Gastrocnemius medialis (tissue), 4 donors: ENCODE data around the gene MLANA. TPM values are rescaled to one million over a fixed set of nuclear protein-coding genes. Genes with fewer than 3 reads are reported as not detected.

ENCODE experiments used
- ATAC-seq, 2 donors: fragments of 150-250 bp; one replicate each; pipeline ENCODE4 v1.9.1; 2016
- DNase-seq, 2 donors: peaks; one replicate each; pipeline ENCODE4 v3.0.0-alpha.2; 2019
- H3K27ac ChIP-seq, 4 donors: fragments of 200-600 bp; sonication (generic); 1 replicate in 1 of 4; 2 replicates in 3 of 4; pipeline ENCODE4 v1.5.1; 2016 to 2018; ENCODE audit warnings: mild to moderate bottlenecking in 2 of 4, moderate library complexity in 1 of 4
- H3K27me3 ChIP-seq, 3 donors: fragments of 200-600 bp; sonication (generic) in 2 of 3; 1 replicate in 1 of 3; 2 replicates in 2 of 3; pipeline versions ENCODE4 v1.5.1 to v1.6.0; 2016 to 2019; ENCODE audit warnings: mild to moderate bottlenecking in 1 of 3, moderate library complexity in 1 of 3
- H3K36me3 ChIP-seq, 2 donors: fragments of 200-600 bp; sonication (generic) in 1 of 2; one replicate each; pipeline ENCODE4 v1.5.1; 2017 to 2018
- H3K4me1 ChIP-seq, 2 donors: fragments of 200-600 bp; sonication (generic) in 1 of 2; one replicate each; pipeline ENCODE4 v1.5.1; 2016 to 2017; ENCODE audit warnings: mild to moderate bottlenecking in 2 of 2
- H3K4me3 ChIP-seq, 4 donors: fragments of 200-600 bp; sonication (generic) in 3 of 4; 1 replicate in 1 of 4; 2 replicates in 3 of 4; pipeline ENCODE4 v1.5.1; 2016 to 2019; ENCODE audit warnings: mild to moderate bottlenecking in 2 of 4
- H3K9me3 ChIP-seq, 3 donors: fragments of 200-600 bp; sonication (generic) in 2 of 3; 1 replicate in 1 of 3; 2 replicates in 2 of 3; pipeline ENCODE4 v1.5.1; 2016 to 2019
- POLR2A ChIP-seq, 2 donors: fragments of 450-650 bp; IDR thresholded peaks; one replicate each; pipeline ENCODE4 v1.6.1; 2017; ENCODE audit warnings: antibody characterized with exemption in 2 of 2, mild to moderate bottlenecking in 2 of 2, moderate library complexity in 2 of 2
- in situ Hi-C, 4 donors: fragments of 200-750 bp; cut with MboI; loops; one replicate each; pipeline versions ENCODE4 v1.15.0 to v1.8.0; 2017; ENCODE audit warnings: low sequenced_read_pairs in 4 of 4
- intact Hi-C: fragments of 100-400 bp; cut with DNase I; formaldehyde crosslinking; loops from one replicate; pipeline ENCODE4 v1.15.1; 2023; ENCODE audit warnings: low total_unique reads
- total RNA-seq, 4 donors: library from RNA; depleted of rRNA; stranded (reverse); fragments of >200 nt; gene quantifications; one replicate each; pipeline versions ENCODE4 v1.1.0 to v1.2.3, GENCODE V29; 2016
- TF ChIP-seq, protein P1 (sequence below), 5 experiments: fragments of 450-650 bp in 3 of 5; fragments of 200-600 bp in 2 of 5; sonication (generic) in 2 of 5; IDR thresholded peaks in 4 of 5; conservative IDR thresholded peaks in 1 of 5; 1 replicate in 4 of 5; 2 replicates in 1 of 5; pipeline ENCODE4 v1.5.1; 2016 to 2019; ENCODE audit warnings: antibody characterized with exemption in 5 of 5, mild to moderate bottlenecking in 3 of 5, moderate library complexity in 3 of 5

Gene MLANA
- total RNA-seq, 4 donors from 2014 or later: not detected

DNA sequence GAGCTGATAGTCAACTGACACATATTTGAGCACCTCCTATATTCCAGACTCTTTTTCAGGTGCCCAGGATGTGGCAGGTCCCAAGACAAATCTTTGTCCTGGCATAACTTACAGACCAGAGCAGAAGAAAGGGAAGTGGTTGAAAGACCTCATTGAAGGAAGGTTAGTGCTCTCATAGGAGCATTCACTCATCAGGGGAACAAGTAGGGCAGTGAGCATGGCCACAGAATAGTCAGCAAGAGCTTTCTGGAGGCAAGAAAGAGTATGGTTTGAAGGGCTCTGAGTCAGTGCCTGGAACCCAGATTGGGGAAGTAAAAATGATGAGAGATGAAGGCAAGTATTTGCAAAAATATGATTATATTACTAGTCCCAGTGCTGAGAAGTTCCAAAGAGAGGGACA lies 32.8 kb upstream of the MLANA start:
- H3K4me1 ChIP-seq: peaks cover 4 to 6% of the 10 kb centered on the region in 2 donors
- ATAC-seq (no peak), DNase-seq (no peak)
- no peak for TF ChIP-seq POLR2A (IDR thresholded peaks at IDR 0.05)
- TF ChIP-seq, protein P1, sequence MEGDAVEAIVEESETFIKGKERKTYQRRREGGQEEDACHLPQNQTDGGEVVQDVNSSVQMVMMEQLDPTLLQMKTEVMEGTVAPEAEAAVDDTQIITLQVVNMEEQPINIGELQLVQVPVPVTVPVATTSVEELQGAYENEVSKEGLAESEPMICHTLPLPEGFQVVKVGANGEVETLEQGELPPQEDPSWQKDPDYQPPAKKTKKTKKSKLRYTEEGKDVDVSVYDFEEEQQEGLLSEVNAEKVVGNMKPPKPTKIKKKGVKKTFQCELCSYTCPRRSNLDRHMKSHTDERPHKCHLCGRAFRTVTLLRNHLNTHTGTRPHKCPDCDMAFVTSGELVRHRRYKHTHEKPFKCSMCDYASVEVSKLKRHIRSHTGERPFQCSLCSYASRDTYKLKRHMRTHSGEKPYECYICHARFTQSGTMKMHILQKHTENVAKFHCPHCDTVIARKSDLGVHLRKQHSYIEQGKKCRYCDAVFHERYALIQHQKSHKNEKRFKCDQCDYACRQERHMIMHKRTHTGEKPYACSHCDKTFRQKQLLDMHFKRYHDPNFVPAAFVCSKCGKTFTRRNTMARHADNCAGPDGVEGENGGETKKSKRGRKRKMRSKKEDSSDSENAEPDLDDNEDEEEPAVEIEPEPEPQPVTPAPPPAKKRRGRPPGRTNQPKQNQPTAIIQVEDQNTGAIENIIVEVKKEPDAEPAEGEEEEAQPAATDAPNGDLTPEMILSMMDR (IDR thresholded peaks at IDR 0.05 in 4 of 5, conservative IDR thresholded peaks at IDR 0.05 in 1 of 5): no peak
- H3K9me3 ChIP-seq: no peaks in the 10 kb centered on the region
- H3K27me3 ChIP-seq: no peaks in the 10 kb centered on the region
- H3K27ac ChIP-seq: no peak overlapping the region
- intact Hi-C loops: no loop called here
- H3K4me3 ChIP-seq: no peak overlapping the region
- H3K36me3 ChIP-seq: peaks cover 0 to 6% of the 10 kb centered on the region in 2 donors
- in situ Hi-C loops: no loop called here

DNA sequence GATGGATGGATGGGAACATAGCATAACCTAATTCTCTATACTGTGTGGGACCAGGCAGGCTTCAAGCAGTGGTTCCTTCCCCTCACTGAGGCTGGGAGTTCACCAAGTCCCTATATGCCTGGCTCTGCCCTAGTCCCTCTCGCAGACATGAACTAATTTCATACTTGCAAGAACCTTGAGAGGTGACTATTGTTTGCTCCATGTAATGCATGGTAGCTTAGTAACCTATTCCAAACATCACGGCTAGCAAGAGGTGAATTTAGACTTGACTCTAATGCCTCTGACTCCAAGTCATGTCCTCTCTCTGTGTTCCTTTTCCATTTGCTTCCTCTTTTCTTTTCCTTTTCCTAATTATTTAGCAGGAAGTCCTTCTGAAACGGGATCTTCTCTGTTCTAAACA lies 31.9 kb upstream of the MLANA start:
- ATAC-seq: no peak
- Histone ChIP-seq H3K36me3 (peaks cover 0 to 6% of the 10 kb centered on the region in 2 donors), H3K27ac (no peak overlapping the region), H3K4me3 (no peak overlapping the region), H3K27me3 (no peaks in the 10 kb centered on the region), H3K9me3 (no peaks in the 10 kb centered on the region), H3K4me1 (no peaks in the 10 kb centered on the region)
- in situ Hi-C loops (no loop called here), intact Hi-C loops (no loop called here)
- TF ChIP-seq POLR2A (IDR thresholded peaks at IDR 0.05): no peak
- TF ChIP-seq, protein P1 (IDR thresholded peaks at IDR 0.05 in 4 of 5, conservative IDR thresholded peaks at IDR 0.05 in 1 of 5): no peak
- DNase-seq: no peak

DNA sequence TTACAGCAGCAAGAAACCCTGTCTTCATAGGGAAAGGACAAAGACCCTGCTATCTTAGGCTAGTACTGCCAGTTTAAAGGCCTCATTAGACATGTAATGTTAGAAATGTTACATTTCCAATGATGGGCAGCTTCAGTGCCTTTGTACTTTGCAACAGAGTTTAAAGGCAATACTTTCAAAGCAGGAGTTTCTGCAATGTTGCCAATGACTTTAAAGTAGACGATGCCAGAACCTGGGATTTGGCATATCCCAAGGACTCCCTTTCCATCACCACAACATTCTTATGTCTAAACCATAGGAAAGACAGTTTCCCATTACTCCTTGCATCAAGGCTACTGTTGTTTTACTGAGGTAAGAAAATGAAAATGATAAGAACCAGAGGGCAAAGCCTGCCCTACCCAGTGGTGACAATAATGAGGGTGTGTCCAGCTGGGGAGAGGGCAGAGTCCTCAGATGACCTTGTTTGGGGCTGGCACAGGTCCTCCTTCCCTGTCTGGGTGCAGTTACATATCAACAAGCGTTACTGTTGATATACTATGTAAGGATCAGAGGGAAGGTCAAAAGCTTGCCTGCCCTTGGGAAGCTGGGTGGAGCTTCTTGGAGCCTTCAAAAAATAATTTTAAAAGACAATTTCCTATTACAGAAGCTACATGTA lies 27.5 kb upstream of the MLANA start:
- Histone ChIP-seq H3K27me3 (no peaks in the 10 kb centered on the region), H3K9me3 (no peaks in the 10 kb centered on the region), H3K27ac (no peak overlapping the region), H3K4me1 (no peaks in the 10 kb centered on the region), H3K4me3 (no peak overlapping the region), H3K36me3 (peaks cover 0 to 12% of the 10 kb centered on the region in 2 donors)
- in situ Hi-C loops (no loop called here), intact Hi-C loops (no loop called here)
- no peak for ATAC-seq
- DNase-seq: no peak
- TF ChIP-seq, protein P1 (IDR thresholded peaks at IDR 0.05 in 4 of 5, conservative IDR thresholded peaks at IDR 0.05 in 1 of 5): no peak
- TF ChIP-seq POLR2A (IDR thresholded peaks at IDR 0.05): no peak

DNA sequence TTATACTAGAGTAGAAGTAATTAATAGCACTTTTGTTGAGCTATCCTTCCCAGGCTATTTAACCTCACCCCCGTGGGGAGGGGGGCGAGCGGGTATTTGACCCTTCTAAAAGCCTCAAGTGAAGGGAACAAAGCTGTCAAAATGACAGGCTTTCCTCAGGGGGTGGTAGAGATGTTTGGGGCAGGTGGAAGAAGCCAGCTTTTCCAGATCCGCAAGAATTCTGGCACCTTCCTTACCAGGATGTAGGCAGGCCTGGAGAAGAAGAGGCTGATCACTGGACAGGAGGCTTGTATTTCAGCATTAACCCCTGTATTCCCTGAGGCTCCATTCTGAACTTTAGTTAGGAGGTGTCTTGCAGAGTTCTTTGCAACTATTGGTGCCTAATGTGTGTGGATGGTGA lies 26.2 kb upstream of the MLANA start:
- in situ Hi-C loops: no loop called here
- Histone ChIP-seq H3K36me3 (peaks cover 0 to 12% of the 10 kb centered on the region in 2 donors), H3K27ac (no peak overlapping the region), H3K4me3 (no peak overlapping the region), H3K27me3 (no peaks in the 10 kb centered on the region), H3K4me1 (no peaks in the 10 kb centered on the region), H3K9me3 (no peaks in the 10 kb centered on the region)
- intact Hi-C loops: no loop called here
- no peak for DNase-seq
- no peak for ATAC-seq
- no peak for TF ChIP-seq POLR2A (IDR thresholded peaks at IDR 0.05)
- TF ChIP-seq, protein P1 (IDR thresholded peaks at IDR 0.05 in 4 of 5, conservative IDR thresholded peaks at IDR 0.05 in 1 of 5): no peak

DNA sequence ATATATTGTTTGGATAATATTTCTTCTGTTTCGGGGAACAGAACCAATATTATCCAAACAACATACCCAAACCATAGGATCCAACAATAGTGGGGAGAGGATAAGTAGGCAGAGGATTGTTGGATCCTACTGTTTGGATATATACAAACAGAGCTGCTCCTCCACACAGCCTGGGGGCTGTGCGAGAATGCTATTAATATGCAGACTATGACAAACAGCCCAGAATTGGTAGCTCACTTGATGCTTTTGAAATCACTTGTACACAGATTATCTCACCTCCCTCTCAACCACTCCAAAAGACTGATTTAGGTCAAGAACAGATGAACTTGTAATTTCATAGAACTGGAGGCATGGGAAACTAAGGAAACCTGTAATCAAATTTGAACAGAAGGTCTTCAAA lies 24.4 kb upstream of the MLANA start:
- TF ChIP-seq POLR2A (IDR thresholded peaks at IDR 0.05): no peak
- TF ChIP-seq, protein P1 (IDR thresholded peaks at IDR 0.05 in 4 of 5, conservative IDR thresholded peaks at IDR 0.05 in 1 of 5): no peak
- Histone ChIP-seq H3K27me3 (no peaks in the 10 kb centered on the region), H3K4me1 (no peaks in the 10 kb centered on the region), H3K4me3 (no peak overlapping the region), H3K9me3 (no peaks in the 10 kb centered on the region), H3K36me3 (peaks cover 0 to 12% of the 10 kb centered on the region in 2 donors), H3K27ac (no peak overlapping the region)
- ATAC-seq (no peak), DNase-seq (no peak)
- in situ Hi-C loops: no loop called here
- intact Hi-C loops: no loop called here
